ENCODE results near the gene MAPT.

Gene MAPT

GRCh38 chr17:45919136-45919535 lies 24.8 kb downstream of the MAPT start:
- ATAC-seq, result no peak
- TF ChIP-seq SNAI2 (CRISPR knock-in tag; IDR thresholded peaks at IDR 0.05), result no peak
- no peak for TF ChIP-seq PATZ1 (CRISPR knock-in tag; IDR thresholded peaks at IDR 0.05; ENCODE audit: borderline replicate concordance)
- no peak for TF ChIP-seq ZFP3 (CRISPR knock-in tag; IDR thresholded peaks at IDR 0.05)
- no peak for TF ChIP-seq ESRRG (CRISPR knock-in tag; IDR thresholded peaks at IDR 0.05)
- TF ChIP-seq TOX (CRISPR knock-in tag; IDR thresholded peaks at IDR 0.05; ENCODE audit: borderline replicate concordance), result no peak
- no peak for TF ChIP-seq GLIS3 (CRISPR knock-in tag; IDR thresholded peaks at IDR 0.05)
- no peak for TF ChIP-seq TSHZ2 (CRISPR knock-in tag; IDR thresholded peaks at IDR 0.05)
- no peak for TF ChIP-seq ISL1 (CRISPR knock-in tag; IDR thresholded peaks at IDR 0.05)
- TF ChIP-seq CREB5 (CRISPR knock-in tag; IDR thresholded peaks at IDR 0.05; ENCODE audit: low read depth), result no peak

GRCh38 chr17:45920083-45920482 lies 25.7 kb downstream of the MAPT start:
- no peak for ATAC-seq
- TF ChIP-seq POU6F1 (CRISPR knock-in tag; IDR thresholded peaks at IDR 0.05; ENCODE audit: borderline replicate concordance, low read depth), result no peak
- TF ChIP-seq CSRNP3 (CRISPR knock-in tag; IDR thresholded peaks at IDR 0.05), result no peak
- TF ChIP-seq ZC3H10 (CRISPR knock-in tag; IDR thresholded peaks at IDR 0.05), result no peak
- no peak for TF ChIP-seq TSHZ2 (CRISPR knock-in tag; IDR thresholded peaks at IDR 0.05)
- TF ChIP-seq PPARA (CRISPR knock-in tag; IDR thresholded peaks at IDR 0.05; ENCODE audit: borderline replicate concordance), result no peak
- no peak for TF ChIP-seq RARB (CRISPR knock-in tag; IDR thresholded peaks at IDR 0.05)
- no peak for TF ChIP-seq ZNF8 (CRISPR knock-in tag; IDR thresholded peaks at IDR 0.05)
- TF ChIP-seq TCF4 (CRISPR knock-in tag; IDR thresholded peaks at IDR 0.05; ENCODE audit: borderline replicate concordance), result no peak
- no peak for TF ChIP-seq BACH2 (CRISPR knock-in tag; IDR thresholded peaks at IDR 0.05; ENCODE audit: borderline replicate concordance)
- TF ChIP-seq ZNF565 (CRISPR knock-in tag; conservative IDR thresholded peaks at IDR 0.05; ENCODE audit: low read depth), result no peak

Data from SK-N-SH treated with all-trans-retinoic acid at 6 μM for 48 hours (cell line).